Measurements from ENCODE around the gene COL3A1. TPM values are rescaled to one million over a fixed set of nuclear protein-coding genes. Genes with fewer than 3 reads are reported as not detected.

COL3A1 gene
- polyA plus RNA-seq (ENCODE audit: insufficient read length in 3 of 3): 1,000 to 10,000 TPM in 2 of 3 donors, 100 to 1,000 TPM in 1; 988 to 1,115 (median 1,011) TPM

DNA sequence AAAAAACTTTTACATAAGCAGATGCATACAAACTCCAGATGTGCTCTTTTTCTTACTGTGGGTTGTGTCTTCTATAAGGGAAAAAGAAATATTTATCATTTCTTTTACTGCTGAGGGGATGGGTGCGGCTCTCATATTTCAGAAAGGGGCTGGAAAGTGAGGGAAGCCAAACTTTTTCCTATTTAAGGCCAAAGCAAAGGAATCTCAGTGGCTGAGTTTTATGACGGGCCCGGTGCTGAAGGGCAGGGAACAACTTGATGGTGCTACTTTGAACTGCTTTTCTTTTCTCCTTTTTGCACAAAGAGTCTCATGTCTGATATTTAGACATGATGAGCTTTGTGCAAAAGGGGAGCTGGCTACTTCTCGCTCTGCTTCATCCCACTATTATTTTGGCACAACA is at the start of gene COL3A1:
Gene COL3A1 (plus strand): TSS at position 210 of the 400 bp plus-strand sequence. CDS start 117 bp downstream, at position 327.
- no peak for DNase-seq (ENCODE audit: low read depth in 3 of 3, low spot score in 2 of 3)

DNA sequence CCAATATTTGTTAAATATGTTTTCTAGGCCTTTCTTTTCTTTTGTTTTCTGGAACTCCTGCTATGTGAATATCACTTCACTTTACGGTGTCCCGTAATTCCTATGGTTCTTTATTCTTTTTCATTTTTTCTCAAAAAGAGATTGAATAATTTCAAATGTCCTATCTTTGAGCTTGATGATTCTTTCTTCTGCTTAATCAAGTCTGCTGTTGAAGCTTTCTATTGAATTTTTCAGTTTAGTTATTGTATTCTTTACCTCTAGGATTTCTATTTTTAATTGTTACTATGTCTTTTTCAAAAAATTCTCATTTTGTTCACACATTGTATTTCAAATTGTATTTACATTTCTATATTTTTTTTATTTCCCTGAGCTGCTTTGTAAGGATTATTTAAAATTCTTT is 45.5 kb upstream of the COL3A1 start:
- DNase-seq (ENCODE audit: low read depth in 3 of 3, low spot score in 2 of 3): no peak

DNA sequence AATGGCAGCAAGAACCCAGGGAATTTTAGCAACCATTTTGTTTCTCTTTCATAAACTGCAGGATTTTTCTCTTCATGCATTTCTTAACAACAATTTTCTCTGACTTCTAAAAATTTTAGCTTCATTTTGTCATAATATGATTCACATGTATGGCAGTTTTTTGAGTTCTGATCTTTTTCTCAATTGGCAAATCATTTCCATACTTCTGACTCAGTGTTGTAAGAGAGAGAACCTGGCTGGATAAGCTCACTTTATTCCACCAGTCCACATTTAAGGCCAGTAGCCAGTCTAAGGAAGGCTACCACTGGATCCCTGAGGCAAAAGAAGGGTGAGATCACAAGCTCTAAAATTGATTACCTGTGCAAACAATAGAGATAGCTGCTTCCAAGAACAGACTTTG is 42.8 kb upstream of the COL3A1 start:
- DNase-seq (ENCODE audit: low read depth in 3 of 3, low spot score in 2 of 3): no peak

DNA sequence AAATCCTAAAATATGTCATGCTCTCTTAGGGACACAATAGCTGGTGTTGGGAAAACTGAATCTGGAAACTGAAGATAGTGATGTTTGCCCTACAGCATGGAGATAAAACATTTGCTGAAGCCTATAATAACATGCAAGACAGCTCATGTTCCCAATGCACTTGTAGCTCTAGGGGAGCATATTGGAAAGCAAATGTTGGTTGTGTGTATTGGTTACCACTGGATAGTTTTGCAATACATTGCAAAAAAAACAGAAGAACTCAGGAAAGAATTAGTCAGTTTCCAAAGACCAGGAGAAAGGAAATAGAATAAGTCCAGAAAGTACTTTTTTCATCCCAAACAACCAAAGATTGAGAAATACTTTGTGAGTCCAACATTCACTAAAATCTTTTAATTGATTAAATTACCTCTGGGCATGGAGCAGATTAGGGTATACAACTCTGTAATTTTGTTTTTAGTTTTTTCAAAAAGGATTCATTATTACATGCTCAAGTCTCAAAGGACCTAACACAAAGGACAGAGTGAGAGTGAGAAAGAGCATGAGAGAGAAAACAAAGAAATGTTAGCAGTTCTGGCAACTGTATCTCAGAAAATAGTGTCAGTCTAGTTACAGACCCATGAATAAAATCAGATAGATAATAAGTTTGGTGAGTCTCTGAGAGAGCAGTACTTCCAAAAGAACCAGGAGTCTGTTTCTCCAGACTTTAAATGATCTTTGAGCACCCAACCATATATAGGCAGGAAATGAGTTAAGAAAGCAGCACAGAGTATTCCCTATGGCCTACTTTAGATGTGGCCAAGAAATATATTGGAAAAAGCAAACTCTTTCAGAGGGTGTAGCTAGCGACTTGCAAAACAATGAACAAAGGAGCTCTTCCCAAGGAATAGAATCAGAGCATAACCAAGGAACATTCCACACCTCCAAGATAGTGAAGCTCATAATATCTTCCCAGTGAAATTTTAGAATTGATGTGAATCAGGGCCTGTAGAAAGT is 36.6 kb upstream of the COL3A1 start:
- no peak for DNase-seq (ENCODE audit: low read depth in 3 of 3, low spot score in 2 of 3)

DNA sequence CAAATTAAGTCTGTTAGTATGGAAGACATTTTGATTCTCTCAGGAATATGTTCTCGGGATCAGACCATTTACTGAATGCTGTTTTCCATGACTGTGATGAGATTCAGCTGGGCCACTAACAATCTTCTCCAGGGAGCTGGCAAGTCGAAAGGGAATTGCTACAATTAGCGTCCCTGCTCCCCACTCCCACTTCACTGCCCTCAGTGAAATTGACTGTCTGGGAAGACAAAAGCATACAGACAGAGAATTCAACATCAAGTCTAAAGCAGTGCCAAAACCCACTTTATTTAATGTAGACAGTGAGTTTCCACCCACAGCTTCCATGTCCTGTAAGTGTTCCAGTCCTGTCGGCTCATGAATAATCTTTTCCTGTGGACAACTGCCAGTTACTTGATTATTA is 34.0 kb upstream of the COL3A1 start:
- DNase-seq (ENCODE audit: low read depth in 3 of 3, low spot score in 2 of 3): peak; percentile 39 to 50 (median 48)

DNA sequence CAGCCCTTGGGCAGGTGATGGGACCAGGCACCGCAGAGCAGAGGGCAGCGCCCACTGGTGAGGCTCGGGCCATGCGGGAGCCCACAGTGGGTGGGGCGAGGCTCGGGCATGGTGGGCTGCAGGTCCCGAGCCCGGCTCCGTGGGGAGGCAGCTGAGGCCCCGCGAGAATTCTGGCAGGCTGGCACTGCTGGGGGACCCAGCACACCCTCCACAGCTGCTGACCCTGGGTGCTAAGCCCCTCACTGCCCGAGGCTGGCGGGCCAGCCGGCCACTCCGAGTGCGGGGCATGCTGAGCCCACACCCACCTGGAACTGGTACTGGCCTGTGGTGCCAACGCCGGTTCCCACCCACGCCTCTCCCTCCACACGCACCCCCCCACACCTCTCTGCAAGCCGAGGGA is 29.7 kb upstream of the COL3A1 start:
- DNase-seq (ENCODE audit: low read depth in 3 of 3, low spot score in 2 of 3): no peak

DNA sequence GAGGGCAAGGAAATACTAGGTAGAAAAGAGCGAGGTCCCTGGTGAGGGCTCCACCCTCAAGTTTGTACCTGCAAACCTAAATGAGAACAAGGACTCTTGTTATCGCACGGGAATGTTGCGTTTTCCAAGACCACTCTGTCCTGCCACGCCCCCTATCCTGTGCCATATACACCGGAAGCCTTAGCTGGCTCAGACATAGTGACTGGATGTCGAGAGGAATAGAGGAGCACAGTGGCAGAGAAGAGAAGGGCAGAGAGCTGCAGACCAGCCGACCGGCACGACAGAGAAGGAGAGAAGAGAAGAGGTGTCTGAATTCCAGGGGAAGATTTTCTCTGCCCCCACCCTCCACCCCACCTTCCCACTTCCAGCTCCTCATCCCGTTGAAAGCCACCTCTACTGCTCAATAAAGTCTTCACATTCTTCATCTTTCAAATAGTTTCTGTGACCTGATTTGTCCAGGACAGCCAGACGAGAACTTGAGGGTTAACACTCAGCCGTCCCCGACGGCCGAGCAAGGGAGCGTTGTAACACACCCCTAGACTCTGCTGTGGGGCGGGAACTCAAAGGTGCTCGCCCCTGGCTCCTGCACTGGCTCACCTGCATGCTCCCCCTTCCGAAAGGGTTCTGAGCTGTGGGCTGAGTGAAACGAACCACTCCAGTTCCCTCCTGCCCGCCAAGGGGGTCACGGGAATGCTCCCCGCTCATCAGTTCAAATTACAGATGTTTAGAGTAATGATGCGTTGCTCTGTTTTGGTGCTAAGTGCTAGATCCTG is 24.9 kb upstream of the COL3A1 start:
- no peak for DNase-seq (ENCODE audit: low read depth in 3 of 3, low spot score in 2 of 3)

DNA sequence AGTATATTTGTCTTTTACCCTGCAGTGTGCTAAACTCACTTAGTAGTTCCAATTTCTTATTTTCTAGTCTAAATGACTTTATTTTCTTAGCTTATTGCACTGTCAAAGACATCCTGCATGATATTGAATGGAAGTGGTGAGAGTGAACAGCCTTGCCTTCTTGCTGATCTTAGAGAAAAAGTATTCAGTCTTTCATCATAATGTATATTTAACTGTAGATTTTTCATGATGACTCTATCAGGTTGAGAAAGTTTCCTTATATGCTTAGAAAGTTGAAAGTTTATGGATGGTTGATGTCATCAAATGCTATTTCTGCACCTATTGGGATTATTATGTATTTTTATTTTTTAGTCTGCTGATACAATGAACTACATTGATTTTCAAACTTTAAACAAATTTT is 21.3 kb upstream of the COL3A1 start:
- no peak for DNase-seq (ENCODE audit: low read depth in 3 of 3, low spot score in 2 of 3)

DNA sequence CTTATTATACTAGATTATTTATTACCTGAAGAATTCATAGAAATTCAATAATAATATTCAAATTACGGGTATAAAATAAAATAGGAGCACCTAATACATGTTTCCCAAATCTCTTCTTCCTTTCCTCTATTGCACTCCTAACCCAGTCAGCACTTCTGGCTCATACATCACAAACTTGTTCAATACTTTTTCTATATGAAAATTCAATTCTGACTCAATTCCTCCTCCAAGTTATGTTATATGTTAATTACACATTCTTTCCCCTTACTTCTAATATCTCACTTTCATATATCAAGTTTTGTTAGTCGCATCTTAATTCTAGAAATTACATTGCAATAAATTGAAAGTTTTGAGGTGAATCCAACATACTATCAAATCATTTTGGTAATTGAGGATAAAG is 17.9 kb upstream of the COL3A1 start:
- no peak for DNase-seq (ENCODE audit: low read depth in 3 of 3, low spot score in 2 of 3)

DNA sequence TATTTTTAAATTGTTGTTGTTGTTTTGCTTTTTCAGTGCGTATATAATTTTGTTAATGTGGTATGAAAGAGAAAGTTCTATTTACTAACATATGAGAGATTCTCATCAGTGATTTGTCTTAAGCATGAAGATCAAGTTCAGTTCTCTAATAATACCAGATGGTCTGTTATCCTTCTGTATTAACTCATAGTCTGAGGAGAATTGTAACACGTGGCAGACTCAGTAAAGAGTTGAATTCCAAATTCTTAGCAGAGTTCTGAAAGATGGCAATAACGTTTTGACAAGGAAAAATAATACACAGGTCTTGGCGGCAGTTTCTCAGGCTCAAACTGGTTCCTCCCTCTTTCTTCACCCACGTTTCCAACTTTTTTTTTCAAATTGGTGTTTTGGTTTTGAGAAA is 17.2 kb upstream of the COL3A1 start:
- DNase-seq (ENCODE audit: low read depth in 3 of 3, low spot score in 2 of 3): no peak

DNA sequence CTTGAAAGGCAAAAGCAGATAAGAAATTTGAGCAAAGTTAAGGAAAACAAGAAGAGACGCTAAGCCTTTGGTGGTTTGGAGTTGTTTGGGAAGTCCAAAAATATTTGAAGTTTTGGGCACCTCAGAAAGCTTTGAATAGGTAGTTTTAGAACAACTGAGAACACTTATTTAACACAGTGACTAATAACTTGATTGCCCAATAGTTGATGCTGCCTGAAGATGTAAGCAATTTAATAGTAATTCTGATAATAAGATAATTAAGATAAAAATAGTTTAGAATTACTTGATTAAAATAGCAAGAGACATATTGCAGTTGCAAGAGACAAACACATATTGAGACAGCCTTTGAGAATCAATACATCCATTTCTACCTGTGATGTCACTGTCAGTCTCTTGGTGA is 16.5 kb upstream of the COL3A1 start:
- DNase-seq (ENCODE audit: low read depth in 3 of 3, low spot score in 2 of 3): no peak

DNA sequence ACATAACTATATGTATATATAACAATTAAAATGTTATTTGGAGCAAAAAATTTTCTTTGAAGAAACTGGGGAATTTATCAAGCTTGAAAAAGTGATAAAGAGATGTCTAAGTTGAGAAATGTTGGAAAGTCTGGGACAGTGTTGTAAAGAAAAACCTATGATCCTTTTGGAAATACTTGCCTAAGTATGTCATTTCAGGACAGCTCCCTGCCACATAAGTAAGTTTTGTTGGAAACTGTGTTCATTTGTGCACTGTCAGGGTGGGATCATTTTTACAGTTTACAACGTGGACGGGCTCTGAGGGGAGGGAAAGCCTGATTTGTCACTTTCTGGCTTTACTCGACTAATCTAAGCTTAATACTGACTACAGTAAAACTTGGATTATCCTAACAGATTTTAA is 10.4 kb upstream of the COL3A1 start:
- DNase-seq (ENCODE audit: low read depth in 3 of 3, low spot score in 2 of 3): no peak

DNA sequence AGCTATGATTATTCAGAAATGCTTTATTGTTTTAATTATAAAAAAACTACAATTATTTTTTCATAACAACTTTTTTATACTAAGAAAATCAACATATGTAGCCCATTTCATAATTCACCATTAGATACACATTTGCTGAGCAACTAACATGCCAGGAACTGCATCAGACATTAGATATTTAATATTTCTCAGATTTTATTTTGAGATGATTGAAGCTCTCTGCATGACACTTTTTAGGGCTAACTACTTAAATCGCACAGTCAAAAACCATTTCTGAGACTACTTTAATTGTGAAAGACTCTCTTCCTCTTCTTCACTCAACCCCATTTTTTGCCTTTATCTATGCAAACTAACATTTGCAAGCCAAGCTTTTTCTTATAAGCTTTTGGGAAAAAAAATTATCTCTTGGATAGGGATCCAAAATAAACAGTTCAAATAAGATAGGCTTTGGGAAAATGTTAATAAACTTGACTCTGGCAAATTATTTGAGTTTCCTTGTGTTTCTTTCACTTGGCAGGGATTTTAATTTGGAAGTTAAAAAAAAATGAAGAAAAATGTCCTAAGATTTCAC is 9.1 kb upstream of the COL3A1 start:
- DNase-seq (ENCODE audit: low read depth in 3 of 3, low spot score in 2 of 3): no peak

DNA sequence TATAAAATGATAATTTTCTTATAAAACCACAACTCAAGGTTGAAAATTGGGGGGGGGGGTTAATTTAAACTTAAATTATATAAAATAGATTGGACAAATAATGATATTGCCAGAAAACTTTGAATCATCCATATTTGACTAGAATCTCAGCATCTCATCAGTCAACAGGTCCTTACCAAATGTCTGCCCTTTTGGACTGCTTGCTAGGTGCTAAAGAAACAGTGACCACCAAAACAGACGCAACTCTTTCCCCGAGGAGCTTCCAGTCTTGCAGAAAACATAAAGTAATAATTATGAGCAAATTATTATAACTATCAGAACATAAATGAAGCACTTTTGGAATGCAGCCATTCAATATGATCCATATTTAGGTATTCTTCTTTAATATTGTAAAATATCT is 8.6 kb upstream of the COL3A1 start:
- DNase-seq (ENCODE audit: low read depth in 3 of 3, low spot score in 2 of 3): no peak

DNA sequence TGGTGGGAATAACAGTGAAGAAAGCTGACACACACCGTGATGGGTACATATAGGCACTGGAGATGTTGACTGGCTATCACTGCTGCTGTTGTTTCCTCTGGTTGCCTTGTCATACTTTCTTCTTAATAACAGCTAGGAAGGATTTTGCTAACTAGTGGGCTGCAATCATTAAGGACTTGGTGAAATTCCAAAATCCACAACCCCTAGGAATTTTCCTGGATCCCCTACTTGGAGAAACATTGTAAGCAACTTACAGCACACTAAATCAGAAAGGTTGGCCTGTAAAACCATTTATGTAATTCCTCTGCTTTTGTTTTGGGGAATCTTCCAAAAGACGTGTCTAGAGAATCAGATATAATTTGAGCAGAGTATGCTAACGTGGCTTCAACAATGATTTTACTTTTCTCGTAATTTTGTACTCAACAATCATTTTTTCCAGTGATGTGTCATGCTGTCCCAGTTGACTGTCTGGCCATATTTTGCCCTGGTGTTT is 8.0 kb upstream of the COL3A1 start:
- DNase-seq (ENCODE audit: low read depth in 3 of 3, low spot score in 2 of 3): no peak

DNA sequence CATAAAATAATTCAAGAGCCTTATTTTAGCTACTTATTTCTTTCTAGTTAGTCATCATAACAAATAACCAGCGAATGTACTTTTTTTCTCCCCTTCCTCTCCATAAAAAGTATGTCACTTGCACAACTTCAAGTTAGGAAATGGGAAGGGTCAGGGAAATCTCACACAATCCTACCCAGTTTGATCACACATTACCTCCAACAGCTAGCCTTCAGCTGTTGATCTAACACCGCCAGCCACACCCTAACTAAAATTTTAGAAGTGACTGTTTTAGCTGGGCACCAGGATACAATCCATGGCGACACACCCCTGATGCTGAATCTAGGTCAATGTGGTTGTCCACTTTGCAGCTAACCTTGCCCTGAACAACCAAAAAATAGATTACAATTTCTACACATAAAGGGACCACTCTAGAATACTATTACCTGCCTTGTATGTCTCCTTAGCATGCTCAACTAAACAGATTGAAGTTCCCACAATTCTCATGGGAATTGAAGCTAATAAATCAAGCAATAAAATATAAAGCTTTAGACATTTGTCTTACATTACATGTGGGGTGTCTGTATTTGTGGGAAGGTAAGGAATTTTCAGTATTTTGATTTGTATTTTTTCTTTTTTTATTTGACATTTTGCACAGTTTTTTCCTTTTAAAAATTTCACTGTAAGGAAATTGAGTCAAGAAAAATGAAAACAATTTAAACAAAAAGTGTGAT is 7.3 kb upstream of the COL3A1 start:
- DNase-seq (ENCODE audit: low read depth in 3 of 3, low spot score in 2 of 3): no peak

DNA sequence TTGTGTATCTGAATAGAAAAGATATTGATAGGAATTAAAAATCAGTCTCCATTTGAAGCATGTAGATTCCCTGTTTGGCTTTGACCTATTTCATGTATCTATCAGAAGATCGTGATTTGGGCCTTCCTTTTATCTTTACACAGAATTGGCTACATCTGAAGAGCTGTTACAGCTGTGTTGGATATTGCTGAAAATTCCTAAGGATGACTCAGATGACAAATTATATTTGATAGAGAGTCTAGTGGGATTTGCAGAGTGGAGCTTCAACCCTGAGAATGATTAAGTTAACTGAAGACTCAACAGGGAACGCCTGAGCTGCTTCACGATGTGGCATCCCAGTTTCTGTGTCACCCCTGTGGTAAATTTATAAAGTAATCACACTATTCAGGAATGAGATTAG is 4.9 kb upstream of the COL3A1 start:
- DNase-seq (ENCODE audit: low read depth in 3 of 3, low spot score in 2 of 3): no peak

DNA sequence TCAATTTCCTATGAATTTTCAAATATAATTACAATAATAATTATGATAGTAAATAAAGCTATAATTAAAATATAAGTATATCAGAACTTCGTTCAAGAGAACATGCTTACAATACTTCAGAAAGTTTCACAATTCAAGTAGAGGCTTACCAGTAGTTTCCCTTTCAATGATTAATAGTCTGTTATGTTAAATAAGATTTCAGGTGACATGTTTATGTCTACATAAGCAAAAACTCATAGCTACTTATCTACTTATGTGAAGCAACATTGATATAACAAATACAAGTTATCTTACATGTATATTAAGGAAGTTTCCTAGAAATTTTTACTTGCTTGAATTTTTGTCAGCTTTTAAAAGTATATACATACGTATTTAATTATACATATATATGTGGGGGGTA is 4.5 kb upstream of the COL3A1 start:
- no peak for DNase-seq (ENCODE audit: low read depth in 3 of 3, low spot score in 2 of 3)

DNA sequence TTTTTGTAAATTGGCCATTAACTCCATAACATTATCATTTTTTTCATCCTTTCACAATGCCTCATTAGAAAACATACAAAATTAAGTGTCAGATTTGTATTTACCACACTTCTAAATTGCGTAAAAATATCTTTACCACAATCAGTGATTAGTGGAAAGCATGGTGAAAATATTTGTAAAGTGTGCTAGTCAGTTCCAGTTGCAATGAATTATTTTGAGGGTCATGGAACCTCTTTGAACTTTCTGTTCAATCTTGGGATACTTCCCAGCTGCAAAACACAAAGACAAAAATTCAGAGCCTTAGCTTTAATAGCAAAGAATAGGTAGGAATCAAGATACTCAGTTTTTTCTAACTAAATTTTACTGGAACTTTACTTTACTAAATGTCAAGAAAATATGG is 4.0 kb upstream of the COL3A1 start:
- DNase-seq (ENCODE audit: low read depth in 3 of 3, low spot score in 2 of 3): no peak

DNA sequence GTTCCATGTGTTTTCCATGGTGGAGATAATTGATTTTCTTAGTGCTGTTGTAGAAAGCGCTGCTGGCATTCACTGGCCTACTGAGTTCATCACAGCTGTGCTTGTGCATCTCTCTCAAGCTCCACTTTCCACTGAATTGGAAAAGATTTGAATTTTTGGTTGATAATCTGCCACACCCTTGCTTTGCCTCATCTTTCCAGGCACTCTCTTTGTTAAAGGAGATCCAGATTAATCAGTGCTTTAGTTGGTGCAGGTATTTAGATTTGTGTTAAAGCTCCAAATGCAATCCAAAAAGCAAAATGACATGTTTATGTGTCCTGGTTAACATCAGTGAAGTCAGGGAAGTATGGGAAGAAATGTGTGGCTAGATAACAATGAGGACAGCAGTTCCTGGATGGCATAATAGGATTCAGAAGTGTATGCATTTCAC is 2.7 kb upstream of the COL3A1 start:
- DNase-seq (ENCODE audit: low read depth in 3 of 3, low spot score in 2 of 3): no peak
